HCT116 (cell line): ENCODE results near the gene POU2AF2. TPM values are rescaled to one million over a fixed set of nuclear protein-coding genes. Genes with fewer than 3 reads are reported as not detected.

ENCODE experiments used
- ATAC-seq: fragments of 200-7000 bp; cut with Tn5 transposase; 2 replicates; pipeline ENCODE4 v1.9.1; 2020; ENCODE audit warnings: mild to moderate bottlenecking, moderate library complexity
- BruUV-seq: library from RNA; stranded (reverse); fragments of 400-500 nt; replicated peaks from 2 replicates; lab custom pipeline; 2021; lab: Mats Ljungman, UMichigan
- CTCF ChIA-PET: fragments of 300-600 bp; sonication (Branson Sonifier 250); formaldehyde crosslinking; loops from one replicate; lab custom pipeline; 2021; ENCODE audit warnings: antibody characterized with exemption; lab: Charles Lee
- POLR2A ChIA-PET: fragments of 300-600, 350-600 bp; sonication (Branson Sonifier 250); formaldehyde crosslinking; loops from one replicate; lab custom pipeline; 2021; ENCODE audit warnings: antibody characterized with exemption; lab: Charles Lee
- RAD21 ChIA-PET, 2 experiments: fragments of 300-600 bp; sonication (Branson Sonifier 250); formaldehyde crosslinking; loops; one replicate each; lab custom pipeline; 2023; ENCODE audit warnings: low total read pairs in 2 of 2; ENCODE audit not compliant: uncharacterized antibody in 2 of 2, unreplicated experiment in 2 of 2, low non-redundant PET in 1 of 2; lab: Charles Lee
- DNase-seq: peaks from one replicate; pipeline ENCODE4 v3.0.0-alpha.2; 2010; ENCODE audit warnings: low read depth, low spot score
- H2AFZ ChIP-seq: fragments of 200-600 bp; shearing (Covaris generic), sonication (generic); 2 replicates; pipeline ENCODE4 v1.6.1; 2017; ENCODE audit warnings: low read depth, mixed run types, mixed read lengths, antibody characterized with exemption, low read length; ENCODE audit not compliant: poor library complexity, severe bottlenecking
- H3K27ac ChIP-seq: 2 replicates; pipeline ENCODE4 v1.5.1; 2012; ENCODE audit warnings: low read depth, low read length
- H3K27me3 ChIP-seq: fragments of 200-600 bp; sonication (generic); 2 replicates; pipeline ENCODE4 v1.6.1; 2016; ENCODE audit warnings: mixed run types, low read length, mixed read lengths; ENCODE audit not compliant: insufficient read depth
- H3K36me3 ChIP-seq, 2 experiments: fragments of 200-500 bp in 1 of 2; fragments of 200-600 bp in 1 of 2; sonication (Bioruptor generic) in 1 of 2; sonication (generic) in 1 of 2; 2 replicates each; pipeline versions ENCODE4 v1.5.1 to v1.6.1; 2014 to 2016; ENCODE audit warnings: low read length in 2 of 2, inconsistent platforms in 1 of 2, mixed read lengths in 1 of 2, mixed run types in 1 of 2; ENCODE audit not compliant: insufficient read depth in 2 of 2, control insufficient read depth in 1 of 2
- H3K4me1 ChIP-seq, 2 experiments: fragments of 200-600 bp in 1 of 2; sonication (generic) in 1 of 2; 2 replicates each; pipeline versions ENCODE4 v1.5.1 to v1.6.1; 2012 to 2017; ENCODE audit warnings: low read length in 2 of 2, inconsistent platforms in 1 of 2, mild to moderate bottlenecking in 1 of 2, mixed read lengths in 1 of 2, mixed run types in 1 of 2, moderate library complexity in 1 of 2; ENCODE audit not compliant: insufficient read depth in 2 of 2, control insufficient read depth in 1 of 2
- H3K4me2 ChIP-seq: fragments of 200-600 bp; sonication (generic); 2 replicates; pipeline ENCODE4 v1.6.1; 2017; ENCODE audit warnings: mixed run types, low read length, mixed read lengths
- H3K4me3 ChIP-seq, 2 experiments: fragments of 200-600 bp in 1 of 2; sonication (generic) in 1 of 2; replicated peaks in 1 of 2; 2 replicates each; pipeline ENCODE4 v1.5.1; 2011 to 2016; ENCODE audit warnings: low read length in 2 of 2, control low read depth in 1 of 2, low read depth in 1 of 2, mild to moderate bottlenecking in 1 of 2, mixed read lengths in 1 of 2, mixed run types in 1 of 2
- H3K79me2 ChIP-seq: fragments of 200-600 bp; sonication (generic); 2 replicates; pipeline ENCODE4 v1.6.1; 2017; ENCODE audit warnings: mild to moderate bottlenecking, mixed run types, low read length, moderate library complexity, mixed read lengths; ENCODE audit not compliant: insufficient read depth
- H3K9ac ChIP-seq: fragments of 200-600 bp; sonication (generic); 2 replicates; pipeline ENCODE4 v1.6.1; 2016; ENCODE audit warnings: low read length, mixed read lengths
- H3K9me2 ChIP-seq: fragments of 200-600 bp; sonication (generic), shearing (Covaris generic); 2 replicates; pipeline ENCODE4 v1.6.1; 2017; ENCODE audit warnings: mixed run types, mild to moderate bottlenecking, moderate library complexity; ENCODE audit not compliant: insufficient read depth
- H3K9me3 ChIP-seq, 2 experiments: fragments of 200-500 bp in 1 of 2; fragments of 200-600 bp in 1 of 2; sonication (Bioruptor generic) in 1 of 2; sonication (generic) in 1 of 2; 2 replicates each; pipeline ENCODE4 v1.6.1; 2014 to 2017; ENCODE audit warnings: low read length in 2 of 2, mixed read lengths in 2 of 2, inconsistent platforms in 1 of 2, low read depth in 1 of 2, mild to moderate bottlenecking in 1 of 2, mixed run types in 1 of 2, moderate library complexity in 1 of 2; ENCODE audit not compliant: control insufficient read depth in 1 of 2, insufficient read depth in 1 of 2
- H4K20me1 ChIP-seq: fragments of 200-600 bp; sonication (generic), shearing (Covaris generic); 2 replicates; pipeline ENCODE4 v1.6.1; 2017; ENCODE audit warnings: mixed run types, mild to moderate bottlenecking, moderate library complexity; ENCODE audit not compliant: insufficient read depth
- CTCF ChIP-seq, 3 experiments: fragments of 200-600 bp in 1 of 3; sonication (generic) in 1 of 3; IDR thresholded peaks in 2 of 3; conservative IDR thresholded peaks in 1 of 3; 2 replicates each; pipeline ENCODE4 v1.5.1; 2012 to 2017; ENCODE audit warnings: low read depth in 2 of 3, low read length in 2 of 3, antibody characterized with exemption in 1 of 3, borderline replicate concordance in 1 of 3, control low read depth in 1 of 3, mild to moderate bottlenecking in 1 of 3, mixed read lengths in 1 of 3, mixed run types in 1 of 3, moderate library complexity in 1 of 3; ENCODE audit not compliant: insufficient read depth in 1 of 3
- ELF1 ChIP-seq: IDR thresholded peaks from 2 replicates; pipeline ENCODE4 v1.6.1; 2012; ENCODE audit warnings: low read depth, borderline replicate concordance
- POLR2A ChIP-seq: IDR thresholded peaks from 2 replicates; pipeline ENCODE4 v1.7.0; 2011; ENCODE audit warnings: borderline replicate concordance; ENCODE audit not compliant: insufficient read depth, insufficient read length; ENCODE audit errors: extremely low read depth
- SIN3A ChIP-seq: IDR thresholded peaks from 2 replicates; pipeline ENCODE4 v1.6.1; 2012; ENCODE audit warnings: low read depth
- ZBTB33 ChIP-seq: IDR thresholded peaks from 2 replicates; pipeline ENCODE4 v1.6.1; 2011; ENCODE audit warnings: mild to moderate bottlenecking, low read length, moderate library complexity; ENCODE audit not compliant: insufficient replicate concordance; ENCODE audit errors: extremely low read depth
- ZFX ChIP-seq: fragments of 450-650 bp; IDR thresholded peaks from 2 replicates; pipeline ENCODE4 v1.6.1; 2017
- intact Hi-C: fragments of 100-400 bp; cut with micrococcal nuclease; formaldehyde crosslinking; loops from 2 replicates; pipeline ENCODE4 v1.10.0; 2022
- total RNA-seq: library from RNA; stranded (reverse); gene quantifications from one replicate; pipeline ENCODE4 v1.2.1, GENCODE V29; 2021; ENCODE audit not compliant: unreplicated experiment
- TF ChIP-seq, protein P1 (sequence below): IDR thresholded peaks from 2 replicates; pipeline ENCODE4 v1.6.1; 2012

Gene POU2AF2
- total RNA-seq, 1 experiment from 2014 or later = not detected

GRCh38 chr11:111282562-111283075 is 37.1 kb downstream of the POU2AF2 start:
- 0 out of 2 replicates have a peak, but pooled peaks cover 3% of the 10 kb centered on the region for H4K20me1 ChIP-seq
- no peaks in the 10 kb centered on the region for H3K9me2 ChIP-seq
- H3K9me3 ChIP-seq = no peaks in the 10 kb centered on the region
- intact Hi-C loops = loop anchor here (1.0 kb wide), 3 partner anchors 141 to 164 kb away; no protein-coding TSS in a partner anchor
- no peak overlapping the region for H3K4me2 ChIP-seq
- H3K36me3 ChIP-seq = no peaks in the 10 kb centered on the region
- no peak overlapping the region for H3K27ac ChIP-seq
- ChIA-PET CTCF (interaction anchor here (0.9 to 4.3 kb wide), 5 partner anchors 9 to 165 kb away, joined by 3 to 39 read pairs (median 10); no protein-coding TSS in a partner anchor), RAD21 (interaction anchor here in 1 of 2 experiments (1.2 kb wide), 1 partner anchor 164 kb away, joined by 3 read pairs; no protein-coding TSS in a partner anchor), POLR2A (no interaction called here)
- no peaks in the 10 kb centered on the region for H3K79me2 ChIP-seq
- no peak overlapping the region for H2AFZ ChIP-seq
- H3K9ac ChIP-seq = no peak overlapping the region
- no peak for DNase-seq
- peaks cover 18% of the 10 kb centered on the region for H3K27me3 ChIP-seq
- no peak overlapping the region for H3K4me3 ChIP-seq
- no TSS peak for BruUV-seq
- no peak for ATAC-seq
- TF ChIP-seq ELF1 (no peak), CTCF (IDR thresholded peaks at IDR 0.05 in 2 of 3, conservative IDR thresholded peaks at IDR 0.05 in 1 of 3; ENCODE audit: borderline replicate concordance in 1 of 3, insufficient read depth in 1 of 3, low read depth in 2 of 3, low read length in 2 of 3) (no peak), ZFX (no peak), POLR2A (no peak), ZBTB33 (no peak), SIN3A (no peak)
- TF ChIP-seq, protein P1, sequence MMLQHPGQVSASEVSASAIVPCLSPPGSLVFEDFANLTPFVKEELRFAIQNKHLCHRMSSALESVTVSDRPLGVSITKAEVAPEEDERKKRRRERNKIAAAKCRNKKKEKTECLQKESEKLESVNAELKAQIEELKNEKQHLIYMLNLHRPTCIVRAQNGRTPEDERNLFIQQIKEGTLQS = no peak
- H3K4me1 ChIP-seq = no peaks in the 10 kb centered on the region
